GM13977 (cell line): ENCODE results near the gene MC3R.

Experiments used
- DNase-seq: peaks from one replicate; pipeline ENCODE4 v3.0.0; 2012; ENCODE audit warnings: low spot score
- CTCF ChIP-seq: IDR thresholded peaks from 2 replicates; pipeline ENCODE4 v1.5.1; 2012; ENCODE audit warnings: mild to moderate bottlenecking, control low read depth; ENCODE audit not compliant: insufficient read depth; ENCODE audit errors: extremely low read depth, missing control alignments
- in situ Hi-C: fragments of 300-500 bp; cut with MboI; formaldehyde crosslinking; loops from one replicate; pipeline ENCODE4 v1.12.0; 2022; ENCODE audit warnings: low sequenced_read_pairs, low pct_unique_long_range_greater_than_20kb, mixed read lengths, inconsistent platforms; ENCODE audit not compliant: unreplicated experiment

The MC3R gene

GRCh38 chr20:56244259-56244658, 4.3 kb upstream of the MC3R start:
- no peak for DNase-seq
- in situ Hi-C loops: no loop called here
- no peak for TF ChIP-seq CTCF

GRCh38 chr20:56245761-56246160, 2.8 kb upstream of the MC3R start:
- no peak for DNase-seq
- in situ Hi-C loops: no loop called here
- no peak for TF ChIP-seq CTCF

- TF ChIP-seq CTCF: peak; percentile 65
- peak; percentile 10 for DNase-seq
- in situ Hi-C loops: no loop called here
Measured at GRCh38 chr20:56249244-56249955, 868 bp downstream of the MC3R start.

GRCh38 chr20:56249956-56250355, 1.4 kb downstream of the MC3R start:
- DNase-seq: no peak

GRCh38 chr20:56257604-56258003, 9.1 kb downstream of the MC3R start:
- TF ChIP-seq CTCF: no peak
- in situ Hi-C loops: no loop called here
- DNase-seq: no peak

More at GRCh38 chr20:56249956-56250355, 1.4 kb downstream of the MC3R start:
- in situ Hi-C loops: no loop called here
- no peak for TF ChIP-seq CTCF

- DNase-seq: no peak
- no peak for TF ChIP-seq CTCF
- in situ Hi-C loops: no loop called here
Measured at GRCh38 chr20:56259948-56260347, 11.4 kb downstream of the MC3R start.
